NCI-H1092 (cell line): ENCODE measurements around the gene GALNT9.

Experiments
- DNase-seq: peaks from one replicate; lab custom pipeline; 2025; lab: John Stamatoyannopoulos, UW

The GALNT9 gene

DNA sequence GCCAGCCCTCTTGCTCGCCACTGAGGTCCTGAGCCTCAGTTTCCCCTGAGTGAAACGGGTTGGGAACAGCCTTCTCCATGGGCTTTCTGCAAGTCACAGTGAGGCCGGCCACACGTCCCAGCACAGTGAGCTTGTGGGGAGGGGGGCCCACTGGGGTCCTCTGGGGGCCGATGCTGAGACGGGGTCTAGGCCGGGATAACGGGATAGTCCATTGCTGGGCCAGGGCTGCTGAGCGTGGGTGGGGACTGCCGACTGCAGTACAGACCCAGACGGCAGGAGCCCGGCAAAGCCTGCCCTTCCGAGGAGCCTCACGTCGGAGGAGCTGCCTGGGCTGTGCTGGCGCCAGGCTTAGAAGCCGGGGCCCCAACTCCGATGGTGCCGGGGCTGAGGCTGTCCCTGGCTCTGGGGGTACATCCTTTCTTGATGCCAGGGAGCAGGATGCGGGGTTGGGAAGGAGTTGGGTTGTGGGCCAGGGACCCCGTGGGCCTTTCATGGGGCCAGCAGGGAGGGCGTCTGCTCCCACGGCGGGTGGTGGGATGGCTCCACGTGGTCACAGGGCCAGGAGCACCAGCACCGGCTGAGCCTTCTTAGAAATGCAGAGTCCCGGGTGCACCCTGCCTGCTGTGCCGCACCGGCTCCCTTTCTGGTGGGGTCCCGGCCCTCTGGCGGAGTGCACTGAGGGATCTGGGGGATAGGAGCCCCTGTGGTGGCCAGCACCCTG is 160.9 kb downstream of the GALNT9 start:
- DNase-seq, result no peak

GRCh38 chr12:132167611-132168310 is 161.6 kb downstream of the GALNT9 start:
- DNase-seq, result no peak

DNA sequence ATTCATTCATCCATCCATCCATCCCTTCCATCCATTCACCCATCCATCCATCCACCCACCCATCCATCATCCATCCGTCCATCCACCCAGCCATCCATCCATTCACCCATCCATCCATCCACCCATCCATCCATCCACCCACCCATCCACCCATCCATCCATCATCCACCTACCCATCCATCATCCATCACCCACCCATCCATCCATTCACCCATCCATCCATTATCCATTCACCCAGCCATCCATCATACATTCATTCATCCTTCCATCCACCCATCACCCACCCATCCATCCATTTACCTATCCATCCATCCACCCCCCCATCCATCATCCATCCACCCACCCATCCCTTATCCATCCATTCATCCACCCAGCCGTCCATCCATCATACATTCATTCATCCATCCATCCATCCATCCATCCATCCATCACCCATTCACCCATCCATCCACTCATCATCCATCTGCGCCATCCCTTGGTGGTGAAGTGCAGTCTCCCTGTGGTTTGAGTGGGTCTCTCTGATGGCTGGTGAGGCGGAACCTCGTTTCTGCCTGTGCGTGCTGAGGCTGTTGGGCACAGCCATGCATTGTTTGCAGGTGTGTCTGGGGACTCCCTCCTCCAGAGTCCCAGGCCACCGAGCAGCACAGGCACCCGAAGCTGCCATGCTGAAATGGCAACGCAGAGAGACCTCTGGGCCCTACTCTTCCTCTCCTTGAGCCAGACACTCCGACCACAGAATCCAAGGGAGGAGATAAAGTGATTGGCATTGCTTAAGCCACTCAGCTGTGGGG is 162.4 kb downstream of the GALNT9 start:
- no peak for DNase-seq

DNA sequence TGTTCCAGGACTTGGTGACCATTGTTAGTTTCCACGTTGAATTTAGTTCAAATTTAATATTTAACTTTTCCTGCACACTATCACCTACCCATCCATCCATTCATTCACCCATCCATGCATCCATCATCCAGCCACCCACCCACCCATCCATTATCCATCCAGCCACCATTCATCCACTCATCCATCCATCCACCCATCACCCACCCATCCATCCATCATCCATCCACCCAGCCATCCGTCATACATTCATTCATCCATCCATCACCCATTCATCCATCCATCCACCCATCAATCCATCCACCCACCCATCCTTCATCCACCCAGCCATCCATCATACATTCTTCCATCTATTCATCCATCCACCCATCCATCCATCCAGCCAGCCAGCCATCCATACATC is 163.3 kb downstream of the GALNT9 start:
- no peak for DNase-seq

GRCh38 chr12:132165584-132165983 is 163.8 kb downstream of the GALNT9 start:
- DNase-seq, result no peak

GRCh38 chr12:132164426-132164825 is 165.0 kb downstream of the GALNT9 start:
- no peak for DNase-seq

DNA sequence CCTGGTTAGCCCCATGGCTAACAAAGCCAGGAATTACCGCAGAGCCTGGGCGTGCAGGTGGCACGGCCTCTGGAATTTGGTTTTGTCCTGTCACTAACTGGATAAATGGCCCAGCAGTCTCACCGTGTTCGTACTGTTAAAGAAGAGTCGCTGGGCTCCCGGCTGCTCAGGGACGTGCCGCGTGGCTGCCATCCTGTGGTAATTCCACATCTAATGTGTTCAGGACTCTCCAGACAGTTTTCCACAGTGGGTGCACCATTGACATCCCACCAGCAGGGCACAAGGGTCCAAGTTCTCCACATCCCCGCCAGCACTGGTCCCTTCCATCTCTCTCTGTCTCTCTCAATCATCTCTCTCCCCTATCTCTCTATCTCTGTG is 165.5 kb downstream of the GALNT9 start:
- no peak for DNase-seq

DNA sequence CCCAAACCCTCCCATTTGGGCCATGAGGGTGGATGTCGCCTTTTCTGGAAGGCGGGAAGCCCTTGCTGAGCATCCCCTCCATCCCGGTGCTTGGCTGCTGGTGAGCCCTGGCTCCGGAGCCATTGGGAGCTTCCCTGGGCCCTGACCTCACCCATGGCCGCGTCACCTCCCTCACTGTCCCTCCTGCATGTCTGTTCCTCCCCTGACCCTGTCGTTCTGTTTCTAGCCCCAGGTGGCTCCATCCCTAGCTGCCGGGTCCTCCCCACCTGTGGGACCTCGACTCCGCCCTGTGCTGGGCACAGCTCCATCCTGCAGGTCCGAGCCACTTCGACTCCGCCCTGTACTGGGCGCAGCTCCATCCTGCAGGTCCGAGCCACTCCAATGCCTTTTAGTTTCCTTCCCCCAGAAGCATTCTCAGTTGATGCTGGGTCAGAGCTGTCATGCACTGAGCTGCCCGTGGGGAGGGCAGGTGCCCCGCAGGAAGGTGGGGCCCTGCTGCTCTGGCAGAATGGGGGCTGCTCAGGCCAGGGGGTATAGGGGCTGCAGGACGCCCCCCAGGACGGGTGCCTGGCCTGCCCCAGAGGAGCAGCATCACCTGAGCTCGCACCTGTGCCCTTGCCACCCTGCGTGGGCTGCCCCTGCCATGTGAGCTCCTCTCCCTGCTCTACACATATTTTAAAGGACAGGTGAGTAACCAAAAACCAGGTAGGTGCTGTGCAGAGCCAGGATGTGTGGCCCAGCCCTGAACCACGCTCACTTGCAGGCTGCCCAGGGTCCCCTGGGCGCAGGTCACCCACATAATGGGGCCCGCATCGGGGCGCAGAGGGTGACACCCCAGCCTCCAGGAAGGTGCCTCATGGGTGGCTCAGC is 166.1 kb downstream of the GALNT9 start:
- no peak for DNase-seq

DNA sequence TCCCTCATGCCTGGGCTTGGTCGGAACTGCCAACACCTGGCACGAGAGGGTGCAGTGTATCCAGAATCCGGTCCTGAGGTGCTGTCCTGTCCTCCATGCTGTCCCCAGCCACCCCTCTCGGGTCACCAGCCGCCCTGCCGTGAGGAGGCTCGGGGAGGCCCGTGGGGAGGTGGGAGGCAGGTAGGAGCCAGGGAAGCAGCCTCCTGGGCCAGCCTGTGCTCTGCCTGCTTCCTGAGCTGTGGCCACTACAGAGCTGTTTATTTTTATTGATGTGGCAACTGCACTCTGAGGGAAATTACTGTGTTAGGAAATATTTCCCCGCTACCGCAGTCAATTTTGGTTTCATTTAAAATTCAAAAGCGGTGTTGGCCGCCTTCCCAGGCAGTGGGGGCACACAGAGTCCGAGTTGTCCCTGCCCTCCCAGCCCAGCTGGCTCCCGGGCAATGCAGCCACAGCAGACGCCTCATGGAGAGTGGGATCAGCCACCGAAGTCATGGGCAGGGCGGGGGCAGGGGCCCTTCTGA is 166.8 kb downstream of the GALNT9 start:
- DNase-seq, result no peak

GRCh38 chr12:132161796-132162507 is 167.4 kb downstream of the GALNT9 start:
- no peak for DNase-seq

GRCh38 chr12:132161036-132161781 is 168.2 kb downstream of the GALNT9 start:
- no peak for DNase-seq

- DNase-seq, result no peak
Observed at GRCh38 chr12:132160601-132161035, 168.8 kb downstream of the GALNT9 start.

DNA sequence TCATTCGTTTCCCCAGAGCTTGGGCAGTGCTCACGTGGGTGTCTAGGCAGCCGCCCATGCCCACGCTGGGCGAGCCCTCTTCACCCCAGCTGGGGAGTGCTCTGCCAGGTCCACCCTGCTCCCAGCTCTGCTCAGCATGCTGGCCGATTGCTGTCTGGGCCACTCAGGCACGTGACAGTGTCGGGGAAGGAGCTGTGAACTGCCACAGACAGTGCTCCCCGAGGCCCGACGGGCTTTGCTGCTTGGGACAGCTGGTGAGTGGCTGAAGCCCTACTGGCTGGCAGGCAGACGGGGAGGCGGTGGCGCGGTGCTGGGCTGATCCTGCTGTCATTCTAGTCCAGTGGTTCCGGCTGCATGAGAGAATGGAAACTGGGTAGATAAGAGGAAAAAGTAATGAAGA is 169.4 kb downstream of the GALNT9 start:
- DNase-seq, result no peak

DNA sequence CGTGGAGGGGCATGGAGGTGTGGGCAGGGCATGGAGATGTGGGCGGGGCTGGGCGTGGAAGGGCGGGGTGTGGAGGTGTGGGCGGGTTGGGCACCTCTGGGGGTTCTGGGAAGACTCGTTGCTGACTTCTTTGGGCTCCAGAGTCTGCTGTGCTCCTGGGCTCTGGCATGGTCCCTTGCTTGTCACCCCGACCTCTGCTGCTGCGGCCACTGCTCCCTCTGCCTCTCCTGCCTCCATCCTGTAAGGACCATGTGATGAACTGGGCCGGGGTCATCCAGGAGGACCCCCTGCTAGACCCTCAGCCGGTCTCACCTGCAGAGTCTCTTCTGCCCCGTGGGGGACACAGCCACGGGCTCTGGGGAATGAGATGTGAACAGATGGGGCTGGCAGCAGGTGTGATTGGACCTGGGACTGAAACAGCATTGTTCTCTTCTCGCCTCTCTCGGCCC is 169.8 kb downstream of the GALNT9 start:
- DNase-seq, result no peak

DNA sequence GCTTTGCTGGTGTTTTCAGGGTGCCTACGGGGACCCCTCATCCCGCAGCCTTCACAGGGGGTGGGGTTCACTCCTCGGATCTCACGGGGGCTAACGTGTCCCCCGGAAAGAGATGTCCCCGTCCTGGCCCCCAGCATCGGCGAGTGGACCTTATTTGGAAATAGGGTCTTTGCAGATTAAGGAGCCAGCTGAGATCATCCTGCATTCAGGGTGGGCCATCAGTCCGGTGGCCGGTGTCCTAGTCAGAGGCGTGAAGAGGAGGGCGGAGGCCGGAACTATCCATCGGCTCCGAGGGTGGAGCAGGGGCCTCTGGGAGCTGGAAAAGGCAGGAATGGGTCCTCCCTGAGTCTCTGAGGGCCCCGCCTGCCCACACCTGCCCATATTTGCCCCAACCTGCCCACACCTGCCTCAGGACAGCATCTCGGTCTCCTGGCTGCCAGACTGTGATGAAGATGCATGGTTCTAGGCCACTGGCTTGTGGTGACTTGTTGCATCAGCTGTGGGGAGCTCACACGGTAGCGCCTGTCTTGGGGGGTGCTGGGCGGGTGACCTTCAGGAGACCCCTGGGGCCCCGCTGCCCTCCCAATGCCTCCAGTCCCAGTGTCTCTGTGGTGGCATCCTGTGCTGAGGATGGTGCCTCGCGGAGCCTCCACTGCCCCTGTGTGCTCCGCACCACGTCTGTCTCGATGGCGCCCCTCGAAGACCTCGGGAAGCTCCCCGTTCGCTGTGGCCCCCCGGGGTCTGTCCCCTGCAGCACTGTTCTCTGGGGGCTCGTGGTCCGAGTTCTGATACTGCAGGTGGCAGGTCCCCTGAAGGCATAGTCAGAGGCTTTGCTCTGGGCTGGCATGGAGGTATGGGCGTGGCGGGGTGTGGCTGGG is 170.5 kb downstream of the GALNT9 start:
- DNase-seq, result no peak

DNA sequence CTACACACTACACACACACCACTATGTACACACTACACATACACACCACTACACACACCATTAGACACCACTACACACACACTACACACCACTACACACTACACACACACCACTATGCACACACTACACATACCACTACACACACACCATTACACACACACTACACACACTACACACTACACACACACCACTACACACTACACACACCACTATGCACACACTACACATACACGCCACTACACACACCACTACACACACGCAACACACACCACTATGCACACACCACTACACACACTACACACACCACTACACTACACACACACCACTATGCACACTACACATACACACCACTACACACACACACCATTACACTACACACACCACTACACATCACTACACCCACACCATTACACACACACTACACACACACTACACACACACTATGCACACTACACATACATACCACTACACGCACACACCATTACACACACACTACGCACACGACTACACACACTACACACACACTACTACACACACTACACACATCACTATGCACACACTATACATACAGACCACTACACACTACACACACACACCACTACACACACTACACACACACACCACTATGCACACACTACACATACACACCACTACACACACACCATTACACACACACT is 171.5 kb downstream of the GALNT9 start:
- no peak for DNase-seq

DNA sequence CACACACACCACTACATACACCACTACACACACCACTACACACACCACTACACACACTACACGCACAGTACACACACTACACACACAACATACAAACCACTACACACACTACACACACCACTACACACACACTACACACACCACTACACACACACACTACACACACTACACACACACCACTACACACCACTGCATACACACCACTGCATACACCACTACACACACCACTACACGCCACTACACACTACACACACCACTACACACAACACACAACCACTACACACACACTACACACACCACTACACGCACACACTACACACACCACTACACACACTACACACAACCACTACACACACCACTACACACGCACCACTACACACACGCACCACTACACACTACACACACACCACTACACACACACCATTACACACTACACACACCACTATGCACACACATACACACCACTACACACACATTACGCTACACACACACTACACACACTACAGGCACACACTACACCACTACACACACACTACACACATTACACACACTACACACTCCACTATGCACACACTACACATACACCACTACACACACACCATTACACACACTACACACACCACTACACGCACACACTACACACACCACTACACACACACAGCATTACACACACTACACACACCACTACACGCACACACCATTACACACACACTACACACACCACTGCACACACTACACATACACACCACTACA is 172.6 kb downstream of the GALNT9 start:
- no peak for DNase-seq
